Measurements from ENCODE around the gene ETNK2.

DNA sequence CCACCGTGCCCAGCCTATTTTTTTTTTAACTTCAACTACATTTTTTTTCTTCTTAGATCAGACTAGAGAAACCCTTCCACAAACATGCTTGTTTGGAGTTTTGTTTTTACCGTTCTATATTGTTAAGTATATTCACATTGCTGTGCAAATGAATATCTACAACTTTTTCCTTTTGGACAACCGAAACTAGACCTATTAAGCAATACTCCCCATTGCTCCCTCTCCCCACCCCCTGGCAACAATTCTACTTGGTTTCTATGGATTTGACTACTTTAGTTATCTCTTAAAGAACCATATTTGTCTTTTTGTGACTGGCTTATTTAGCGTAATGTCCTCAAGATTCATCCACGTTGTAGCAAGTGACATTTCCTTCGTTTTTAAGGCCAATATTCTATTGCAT lies 19.1 kb downstream of the ETNK2 start:
- no peak for TF ChIP-seq ARNT (IDR thresholded peaks at IDR 0.05)
- TF ChIP-seq, protein P1, sequence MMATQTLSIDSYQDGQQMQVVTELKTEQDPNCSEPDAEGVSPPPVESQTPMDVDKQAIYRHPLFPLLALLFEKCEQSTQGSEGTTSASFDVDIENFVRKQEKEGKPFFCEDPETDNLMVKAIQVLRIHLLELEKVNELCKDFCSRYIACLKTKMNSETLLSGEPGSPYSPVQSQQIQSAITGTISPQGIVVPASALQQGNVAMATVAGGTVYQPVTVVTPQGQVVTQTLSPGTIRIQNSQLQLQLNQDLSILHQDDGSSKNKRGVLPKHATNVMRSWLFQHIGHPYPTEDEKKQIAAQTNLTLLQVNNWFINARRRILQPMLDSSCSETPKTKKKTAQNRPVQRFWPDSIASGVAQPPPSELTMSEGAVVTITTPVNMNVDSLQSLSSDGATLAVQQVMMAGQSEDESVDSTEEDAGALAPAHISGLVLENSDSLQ (IDR thresholded peaks at IDR 0.05): no peak
- no peak for TF ChIP-seq HDGF (IDR thresholded peaks at IDR 0.05; ENCODE audit: borderline replicate concordance)
- TF ChIP-seq SUZ12 (IDR thresholded peaks at IDR 0.05): no peak
- no peak for TF ChIP-seq BHLHE40 (IDR thresholded peaks at IDR 0.05; ENCODE audit: borderline replicate concordance)
- TF ChIP-seq FOXM1 (IDR thresholded peaks at IDR 0.05; ENCODE audit: borderline replicate concordance): no peak
- TF ChIP-seq TARDBP (IDR thresholded peaks at IDR 0.05): no peak
- TF ChIP-seq FOXK2 (IDR thresholded peaks at IDR 0.05): no peak

All from HEK293T (cell line).